ENCODE measurements around the gene MMP24. TPM values are rescaled to one million over a fixed set of nuclear protein-coding genes. Genes with fewer than 3 reads are reported as not detected.
"Not testable (repeated sequence)": the region's sequence is repeated elsewhere in the genome, so short reads cannot be mapped to it uniquely, and the experiment has no call there.

The MMP24 gene
- polyA plus RNA-seq, 4 donors, result 1.5 to 2.4 (median 2.2) TPM

DNA sequence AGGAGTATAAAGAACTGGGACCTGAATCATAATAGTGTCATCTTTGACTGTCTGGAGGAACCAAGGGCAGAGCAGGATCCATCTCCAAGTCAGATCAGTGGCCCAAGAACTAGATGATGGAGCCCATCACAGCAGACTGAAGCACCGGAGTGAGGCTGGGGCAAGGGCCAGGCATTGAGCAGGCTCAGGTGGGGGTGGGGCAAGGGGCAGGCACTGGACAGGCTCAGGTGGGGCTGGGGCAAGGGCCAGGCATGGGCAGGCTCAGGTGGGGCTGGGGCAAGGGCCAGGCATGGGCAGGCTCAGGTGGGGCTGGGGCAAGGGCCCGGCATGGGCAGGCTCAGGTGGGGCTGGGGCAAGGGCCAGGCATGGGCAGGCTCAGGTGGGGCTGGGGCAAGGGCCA is 26.1 kb downstream of the MMP24 start:
- DNase-seq (ENCODE audit: low read depth in 4 of 4, low spot score in 3 of 4), result not testable (repeated sequence)

- DNase-seq (ENCODE audit: low read depth in 4 of 4, low spot score in 3 of 4), result no peak
Observed at GRCh38 chr20:35253010-35253409, 26.5 kb downstream of the MMP24 start.

- no peak for DNase-seq (ENCODE audit: low read depth in 4 of 4, low spot score in 3 of 4)
Observed at GRCh38 chr20:35254448-35254999, 28.0 kb downstream of the MMP24 start.

DNA sequence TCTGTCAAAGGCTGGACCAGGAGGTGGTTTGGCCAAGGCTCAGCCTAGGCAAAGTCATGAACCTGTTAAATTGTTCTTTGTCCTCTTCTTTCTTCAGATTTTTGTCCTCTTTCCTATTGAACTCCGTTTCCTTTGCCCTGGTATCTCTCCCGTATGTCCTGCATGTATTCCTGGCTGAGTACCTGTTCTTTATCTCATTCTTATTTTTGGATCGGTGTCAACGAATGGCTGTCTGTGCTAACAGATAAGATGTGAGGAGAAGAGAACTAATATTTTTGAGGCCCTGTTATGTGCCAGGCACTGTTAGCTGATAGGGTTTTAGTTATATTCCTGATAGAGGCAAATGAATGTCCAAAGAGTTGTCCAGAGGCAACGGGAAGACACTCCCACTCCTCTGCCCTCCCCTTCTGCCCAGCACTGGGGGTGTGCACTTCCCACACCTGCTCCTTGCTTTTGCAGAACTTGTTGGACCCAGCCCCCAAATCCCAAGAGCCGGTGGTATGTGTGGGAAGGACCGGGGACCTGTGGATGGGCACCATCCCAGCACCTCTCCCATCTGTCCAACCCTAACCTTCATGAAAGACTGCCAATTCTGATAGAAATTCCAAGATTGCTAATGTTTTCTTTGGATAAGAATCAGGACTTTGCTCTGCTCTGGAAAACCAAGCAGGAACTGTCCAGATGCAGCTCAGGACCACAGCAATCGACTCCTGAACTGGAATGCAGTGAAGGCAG is 30.9 kb downstream of the MMP24 start:
- no peak for DNase-seq (ENCODE audit: low read depth in 4 of 4, low spot score in 3 of 4)

GRCh38 chr20:35260426-35260825 is 33.9 kb downstream of the MMP24 start:
- no peak for DNase-seq (ENCODE audit: low read depth in 4 of 4, low spot score in 3 of 4)

DNA sequence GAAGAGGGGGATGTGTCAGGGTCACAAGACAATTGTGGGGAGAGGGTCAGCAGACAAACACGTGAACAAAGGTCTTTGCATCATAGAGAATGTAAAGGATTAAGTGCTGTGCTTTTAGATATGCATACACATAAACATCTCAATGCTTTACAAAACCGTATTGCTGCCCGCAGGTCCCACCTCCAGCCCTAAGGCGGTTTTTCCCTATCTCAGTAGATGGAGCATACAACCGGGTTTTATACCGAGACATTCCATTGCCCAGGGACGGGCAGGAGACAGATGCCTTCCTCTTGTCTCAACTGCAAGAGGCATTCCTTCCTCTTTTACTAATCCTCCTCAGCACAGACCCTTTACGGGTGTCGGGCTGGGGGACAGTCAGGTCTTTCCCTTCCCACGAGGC is 35.8 kb downstream of the MMP24 start:
- not testable (repeated sequence) for DNase-seq (ENCODE audit: low read depth in 4 of 4, low spot score in 3 of 4)

DNA sequence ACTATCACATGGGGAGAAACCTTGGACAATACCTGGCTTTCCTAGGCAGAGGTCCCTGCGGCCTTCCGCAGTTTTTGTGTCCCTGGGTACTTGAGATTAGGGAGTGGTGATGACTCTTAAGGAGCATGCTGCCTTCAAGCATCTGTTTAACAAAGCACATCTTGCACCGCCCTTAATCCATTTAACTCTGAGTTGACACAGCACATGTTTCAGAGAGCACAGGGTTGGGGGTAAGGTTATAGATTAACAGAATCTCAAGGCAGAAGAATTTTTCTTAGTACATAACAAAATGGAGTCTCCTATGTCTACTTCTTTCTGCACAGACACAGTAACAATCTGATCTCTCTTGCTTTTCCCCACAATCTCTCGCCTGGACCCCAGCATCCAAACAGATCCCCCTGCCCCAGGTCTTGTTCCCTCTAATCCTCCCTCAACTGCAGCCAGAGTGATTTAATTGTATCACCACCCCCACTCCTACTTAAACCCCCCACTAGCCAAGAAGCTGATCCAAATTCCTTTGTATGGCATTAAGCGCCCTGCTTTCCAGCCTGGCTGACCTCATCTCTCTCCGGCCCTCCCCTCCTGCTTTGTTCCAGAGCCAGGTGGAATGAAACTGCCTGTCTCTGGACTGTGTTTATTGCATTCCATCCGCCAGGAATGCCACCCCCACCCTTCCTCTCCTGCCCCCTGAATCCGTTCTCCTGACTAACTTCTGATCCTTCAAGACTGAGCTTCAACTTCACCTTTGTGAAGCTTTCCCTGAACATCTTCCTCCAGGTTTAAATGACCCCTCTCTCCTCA is 36.4 kb downstream of the MMP24 start:
- peak in 2 of 4 donors; percentile 51 to 73 for DNase-seq (ENCODE audit: low read depth in 4 of 4, low spot score in 3 of 4)

GRCh38 chr20:35263532-35264341 is 37.2 kb downstream of the MMP24 start:
- no peak for DNase-seq (ENCODE audit: low read depth in 4 of 4, low spot score in 3 of 4)

DNA sequence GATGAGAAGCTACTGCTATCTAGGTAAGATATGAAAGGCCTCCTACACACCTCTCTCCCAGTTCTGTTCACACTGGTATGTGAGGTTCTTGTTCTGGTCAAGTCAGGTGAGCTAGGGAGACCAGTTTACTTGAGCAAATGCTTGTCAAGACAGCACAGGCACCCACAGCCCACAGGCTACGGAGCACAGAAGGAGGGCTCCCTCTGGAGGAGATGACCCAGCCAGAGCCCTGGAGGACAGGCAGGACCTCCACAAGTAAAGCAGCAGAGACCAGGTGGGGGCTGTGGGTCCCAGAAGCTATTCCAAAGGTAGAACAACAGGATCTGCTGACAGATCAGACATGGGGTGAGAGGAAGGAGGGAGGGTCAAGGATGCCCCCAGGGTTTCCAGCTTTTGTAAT is 38.3 kb downstream of the MMP24 start:
- DNase-seq (ENCODE audit: low read depth in 4 of 4, low spot score in 3 of 4), result no peak

DNA sequence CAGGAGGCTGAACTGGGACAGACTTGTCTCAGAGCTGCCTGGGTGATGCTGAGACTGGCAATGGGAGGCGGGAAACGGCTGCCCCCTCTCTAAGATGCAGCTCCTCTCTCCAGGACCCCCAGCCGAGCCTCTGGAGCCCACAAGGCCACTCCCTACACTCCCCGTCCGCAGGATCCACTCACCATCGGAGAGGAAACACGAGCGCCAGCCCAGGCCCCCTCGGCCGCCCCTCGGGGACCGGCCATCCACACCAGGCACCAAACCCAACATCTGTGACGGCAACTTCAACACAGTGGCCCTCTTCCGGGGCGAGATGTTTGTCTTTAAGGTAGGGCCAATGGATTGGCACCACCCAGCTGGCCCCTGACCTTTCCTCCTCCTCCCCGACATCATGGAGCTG is 40.6 kb downstream of the MMP24 start:
- no peak for DNase-seq (ENCODE audit: low read depth in 4 of 4, low spot score in 3 of 4)

GRCh38 chr20:35269055-35269781 is 42.7 kb downstream of the MMP24 start:
- DNase-seq (ENCODE audit: low read depth in 4 of 4, low spot score in 3 of 4), result no peak

DNA sequence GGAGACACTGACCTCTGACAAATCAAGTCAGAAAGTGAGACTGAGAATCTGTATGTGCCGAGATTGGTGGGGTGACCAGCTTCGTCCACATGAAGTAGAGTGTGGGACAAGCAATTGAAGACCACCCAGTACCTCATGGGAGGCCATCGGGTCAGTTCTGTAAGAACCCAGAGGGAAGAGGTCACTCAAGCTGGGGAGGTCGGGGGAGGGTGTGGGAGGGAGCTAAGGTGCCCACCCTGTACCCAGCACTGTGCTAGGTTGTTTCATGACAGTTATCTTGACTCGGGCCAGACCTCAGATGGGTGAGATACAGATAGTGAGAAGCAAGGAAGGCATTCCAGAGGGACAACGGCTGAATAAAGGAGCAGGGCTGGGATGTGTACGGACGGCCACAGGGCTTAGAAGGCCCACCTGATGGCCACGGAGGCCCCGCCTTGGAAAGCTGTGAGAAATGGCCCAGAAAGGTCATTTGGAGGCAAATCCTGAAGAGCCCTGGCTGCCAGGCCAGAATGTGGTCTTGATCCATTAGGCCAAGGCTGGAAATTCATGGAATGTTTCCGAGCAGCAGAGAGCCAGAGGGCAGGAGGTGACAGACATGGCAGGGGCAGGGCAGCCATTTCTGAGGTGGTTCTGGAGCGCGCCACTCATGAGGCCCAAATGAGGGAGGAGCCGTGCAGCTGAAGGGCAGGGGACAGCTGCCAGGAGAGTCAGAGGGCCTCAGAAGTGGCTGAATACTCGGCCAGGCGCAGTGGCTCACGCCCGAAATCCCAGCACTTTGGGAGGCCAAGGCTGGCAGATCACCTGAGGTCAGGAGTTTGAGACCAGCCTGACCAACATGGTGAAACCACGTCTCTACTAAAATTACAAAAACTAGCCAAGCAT is 43.8 kb downstream of the MMP24 start:
- DNase-seq (ENCODE audit: low read depth in 4 of 4, low spot score in 3 of 4), result no peak

- DNase-seq (ENCODE audit: low read depth in 4 of 4, low spot score in 3 of 4), result no peak
Observed at GRCh38 chr20:35271073-35271882, 44.8 kb downstream of the MMP24 start.

GRCh38 chr20:35271904-35272303 is 45.4 kb downstream of the MMP24 start:
- DNase-seq (ENCODE audit: low read depth in 4 of 4, low spot score in 3 of 4), result no peak

- no peak for DNase-seq (ENCODE audit: low read depth in 4 of 4, low spot score in 3 of 4)
Observed at GRCh38 chr20:35273449-35274171, 47.1 kb downstream of the MMP24 start.

DNA sequence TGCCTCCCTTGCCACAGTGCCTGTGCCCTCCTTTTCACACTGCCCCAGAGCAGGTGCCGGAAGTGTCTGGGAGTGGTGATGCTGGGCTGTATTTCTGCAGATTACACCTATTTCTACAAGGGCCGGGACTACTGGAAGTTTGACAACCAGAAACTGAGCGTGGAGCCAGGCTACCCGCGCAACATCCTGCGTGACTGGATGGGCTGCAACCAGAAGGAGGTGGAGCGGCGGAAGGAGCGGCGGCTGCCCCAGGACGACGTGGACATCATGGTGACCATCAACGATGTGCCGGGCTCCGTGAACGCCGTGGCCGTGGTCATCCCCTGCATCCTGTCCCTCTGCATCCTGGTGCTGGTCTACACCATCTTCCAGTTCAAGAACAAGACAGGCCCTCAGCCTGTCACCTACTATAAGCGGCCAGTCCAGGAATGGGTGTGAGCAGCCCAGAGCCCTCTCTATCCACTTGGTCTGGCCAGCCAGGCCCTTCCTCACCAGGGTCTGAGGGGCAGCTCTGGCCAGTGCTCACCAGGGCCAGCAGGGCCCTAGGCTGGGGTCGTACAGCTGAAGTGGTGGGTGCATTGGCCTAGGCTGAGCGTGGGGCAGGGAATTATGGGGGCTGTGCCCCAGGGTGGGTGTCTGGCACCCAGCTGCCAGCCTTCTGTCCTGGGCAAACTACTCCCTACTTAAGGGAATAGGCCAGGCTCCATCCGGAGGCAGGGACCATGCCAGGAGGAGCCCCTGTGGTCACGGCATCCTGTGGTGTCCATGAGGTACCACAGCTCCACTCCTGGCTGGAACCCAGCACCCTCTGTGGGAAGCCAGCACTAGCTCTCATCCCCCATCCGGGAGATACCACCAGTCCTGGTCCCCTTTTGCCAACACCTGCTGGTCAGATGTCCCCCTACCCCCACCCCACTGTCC is 47.9 kb downstream of the MMP24 start:
- no peak for DNase-seq (ENCODE audit: low read depth in 4 of 4, low spot score in 3 of 4)

All from left renal pelvis (tissue), 4 donors.